Occipital lobe (tissue), 2 donors: ENCODE measurements around the gene HJURP. TPM values are rescaled to one million over a fixed set of nuclear protein-coding genes. Genes with fewer than 3 reads are reported as not detected.

Source experiments
- DNase-seq: peaks from one replicate; lab custom pipeline; 2025; lab: John Stamatoyannopoulos, UW
- total RNA-seq: library from RNA; depleted of rRNA; stranded (reverse); fragments of >200 nt; gene quantifications from one replicate; pipeline ENCODE4 v1.2.3, GENCODE V29; 2014

Gene HJURP
- total RNA-seq, 1 donor from 2014 or later = 1.9 TPM

GRCh38 chr2:233848276-233848675 lies 6.1 kb downstream of the HJURP start:
- DNase-seq = no peak

- no peak for DNase-seq
Observed at GRCh38 chr2:233847248-233847898, 7.0 kb downstream of the HJURP start.

GRCh38 chr2:233846387-233847247 lies 7.7 kb downstream of the HJURP start:
- no peak for DNase-seq

- no peak for DNase-seq
Observed at GRCh38 chr2:233845301-233846060, 8.9 kb downstream of the HJURP start.

DNA sequence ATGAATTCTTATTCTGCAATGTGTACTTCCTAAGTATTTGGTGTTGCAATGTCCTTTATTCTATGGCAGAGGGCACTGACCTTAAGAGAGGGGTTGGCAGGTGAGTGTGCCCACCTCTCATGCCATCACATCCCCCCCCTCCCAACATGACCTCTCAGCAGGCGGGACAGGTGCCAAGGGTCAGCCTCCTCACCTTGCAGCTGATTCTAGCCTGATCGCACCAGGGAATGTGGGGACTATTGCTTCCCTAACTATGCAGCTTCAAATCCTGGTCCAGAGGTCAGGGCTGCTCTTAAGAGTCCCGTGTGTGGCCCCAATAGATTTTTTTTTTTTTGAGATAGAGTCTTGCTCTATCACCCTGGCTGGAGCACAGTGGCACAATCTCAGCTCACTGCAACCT lies 9.5 kb downstream of the HJURP start:
- DNase-seq = no peak

DNA sequence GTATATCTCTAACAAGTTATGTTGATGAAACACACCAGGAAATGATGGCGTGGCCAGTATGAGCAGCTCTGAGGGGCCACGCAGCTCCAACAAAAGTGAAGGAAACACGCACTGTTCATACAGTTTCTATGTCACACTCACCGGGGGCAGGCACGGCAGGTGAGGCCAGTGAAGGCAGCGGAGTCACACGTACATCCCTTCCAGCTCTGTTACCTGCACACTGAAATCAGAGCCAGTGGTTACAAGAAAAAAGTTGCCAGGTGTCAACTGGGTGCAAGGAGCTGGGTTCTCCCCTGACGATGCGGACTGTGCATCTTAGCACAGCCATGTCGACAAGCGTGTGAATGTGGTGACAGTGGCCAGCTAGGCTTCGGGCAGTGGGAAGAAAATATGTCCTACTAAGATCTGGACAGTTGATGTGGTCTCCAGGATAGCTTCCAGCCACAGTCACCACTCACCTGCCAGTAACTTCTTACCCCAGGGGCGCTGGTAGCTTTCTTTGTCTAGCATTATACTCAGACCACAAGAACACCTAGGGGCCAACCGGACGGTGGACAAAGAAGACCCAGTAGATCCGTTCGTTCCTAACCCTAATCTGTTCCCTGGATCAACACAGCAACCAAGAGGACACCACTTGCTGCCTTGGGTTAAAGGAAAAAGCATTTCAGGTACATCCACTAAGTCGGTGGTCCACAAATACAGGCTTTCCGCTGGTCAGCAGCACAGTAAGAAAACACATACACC lies 10.1 kb downstream of the HJURP start:
- no peak for DNase-seq

- DNase-seq = no peak
Observed at GRCh38 chr2:233841183-233841582, 13.2 kb downstream of the HJURP start.

DNA sequence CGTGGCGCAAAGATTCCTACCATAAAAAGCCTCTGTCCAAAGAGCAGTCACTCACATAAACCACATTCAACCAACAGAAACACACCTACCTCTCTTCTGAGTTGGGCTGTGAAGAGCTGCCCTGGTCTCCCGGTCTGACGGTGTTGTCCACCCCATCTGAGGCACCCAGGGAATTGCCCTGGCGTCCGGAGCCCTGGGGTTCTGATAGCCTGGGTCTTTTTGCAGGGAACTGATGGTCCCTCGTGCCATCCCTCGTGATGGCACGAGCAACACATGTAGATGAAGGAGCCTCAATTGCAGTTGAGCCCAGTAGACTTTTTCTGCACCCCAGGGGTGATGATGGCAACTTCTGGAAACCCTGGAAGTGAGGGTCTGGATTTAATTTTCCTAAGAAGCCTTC lies 13.8 kb downstream of the HJURP start:
- no peak for DNase-seq

DNA sequence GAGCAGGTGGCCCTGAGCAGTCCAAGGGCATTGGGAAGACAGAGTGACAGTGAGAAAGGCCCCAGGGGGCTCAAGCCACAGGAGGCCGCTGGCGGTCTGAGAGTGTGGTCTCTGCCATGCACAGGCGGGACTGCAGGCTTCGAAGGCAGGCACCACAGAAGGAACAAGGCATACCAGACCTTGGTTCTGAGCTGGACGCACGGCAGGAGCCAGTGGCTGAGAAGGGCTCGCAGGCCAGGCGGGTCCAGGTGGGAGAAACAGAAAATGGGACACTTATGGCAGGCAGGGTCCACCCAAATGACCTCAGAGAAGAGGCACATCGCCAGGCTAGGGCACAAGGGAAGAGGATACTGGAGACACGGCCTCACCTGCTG lies 14.9 kb downstream of the HJURP start:
- no peak for DNase-seq

GRCh38 chr2:233838726-233839446 lies 15.4 kb downstream of the HJURP start:
- no peak for DNase-seq

DNA sequence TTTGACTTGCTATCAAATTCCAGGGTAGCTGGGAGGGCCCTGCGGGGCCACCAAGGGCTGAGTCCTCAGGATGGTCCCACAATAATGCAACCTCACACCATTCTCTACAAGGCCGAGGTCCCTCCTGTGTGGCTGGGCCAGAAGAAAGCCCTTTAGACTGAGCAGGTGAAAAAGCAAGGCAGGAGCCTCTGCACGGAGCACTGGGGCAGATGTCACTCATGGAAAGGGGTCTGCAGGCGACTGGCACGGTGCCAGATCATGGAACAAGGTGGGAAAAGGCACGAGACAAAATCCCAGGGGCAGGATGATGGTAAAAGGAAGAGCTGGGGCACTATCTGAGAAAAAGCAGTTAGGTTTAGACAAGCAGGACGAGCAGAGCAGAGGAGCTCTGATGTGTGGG lies 16.1 kb downstream of the HJURP start:
- DNase-seq = no peak

DNA sequence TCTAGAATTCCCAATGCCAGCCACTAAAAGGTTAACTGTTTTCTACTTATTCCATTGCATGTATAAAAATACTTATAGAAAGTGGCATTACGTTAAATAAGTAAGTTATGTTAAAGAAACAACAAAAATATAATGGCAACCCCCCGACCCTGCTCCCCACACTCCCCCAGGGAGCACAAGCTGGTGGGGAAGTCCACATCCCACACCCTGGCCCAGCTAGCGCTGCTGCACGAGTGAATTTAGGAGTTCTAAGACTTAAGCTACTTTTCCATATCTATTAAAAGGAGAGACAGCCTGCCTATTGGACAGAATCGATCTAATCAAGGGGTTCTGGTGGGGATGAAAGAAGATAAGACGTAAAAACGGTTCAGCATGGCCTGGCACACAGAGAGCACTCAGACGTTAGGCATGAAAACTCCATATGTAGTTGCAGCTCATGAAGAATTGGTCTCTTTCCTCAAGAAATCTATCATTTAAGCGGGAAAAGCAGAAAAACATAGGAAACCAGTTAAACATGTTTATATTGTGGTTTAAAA lies 16.6 kb downstream of the HJURP start:
- no peak for DNase-seq

GRCh38 chr2:233836359-233836758 lies 18.0 kb downstream of the HJURP start:
- no peak for DNase-seq

DNA sequence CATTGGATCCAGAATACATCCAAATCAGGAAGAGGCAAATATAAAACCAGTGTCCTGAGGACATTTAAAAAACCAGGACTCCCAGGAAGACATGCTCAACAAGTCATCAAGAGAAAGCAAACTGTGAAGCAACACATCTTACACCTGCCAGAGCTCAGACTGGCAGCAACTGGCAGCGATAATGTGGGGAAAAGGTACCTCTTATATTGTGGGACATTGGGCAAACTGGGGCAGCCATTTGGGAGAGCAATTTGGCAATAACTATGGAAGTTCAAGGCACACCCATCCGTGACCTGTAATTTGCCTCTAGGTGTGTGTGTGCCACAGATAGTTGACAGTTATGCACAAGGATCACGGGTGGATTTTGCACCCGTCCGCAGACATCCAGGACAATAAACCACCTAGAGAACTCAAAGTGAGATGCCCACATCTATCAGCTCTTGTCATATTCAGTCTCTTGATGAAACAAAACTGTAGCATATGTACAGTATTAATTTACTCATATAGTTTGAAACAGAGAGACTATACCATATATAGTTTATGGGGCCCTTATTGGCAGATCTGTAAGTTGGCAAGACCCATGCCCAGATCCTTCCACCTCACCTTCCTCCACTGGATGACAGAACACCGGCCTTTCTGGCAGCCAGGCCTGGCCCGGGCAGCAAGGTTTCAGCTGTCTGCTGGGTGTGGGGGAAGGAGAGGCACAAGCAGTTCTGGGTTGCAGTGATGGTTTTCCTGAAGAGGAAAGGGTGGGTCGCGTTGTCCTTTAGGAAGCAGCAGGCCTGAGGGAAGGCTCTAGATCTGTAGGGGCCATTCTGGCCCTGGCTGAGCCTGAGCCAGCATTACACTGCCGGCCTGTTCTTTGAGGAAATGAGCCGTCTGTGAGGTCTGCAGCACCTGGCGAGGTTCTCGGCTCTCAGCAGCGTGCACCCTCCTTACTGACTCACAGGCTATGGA lies 18.8 kb downstream of the HJURP start:
- DNase-seq = no peak

GRCh38 chr2:233833345-233833744 lies 21.0 kb downstream of the HJURP start:
- DNase-seq = no peak

GRCh38 chr2:233832869-233833311 lies 21.4 kb downstream of the HJURP start:
- DNase-seq = no peak

DNA sequence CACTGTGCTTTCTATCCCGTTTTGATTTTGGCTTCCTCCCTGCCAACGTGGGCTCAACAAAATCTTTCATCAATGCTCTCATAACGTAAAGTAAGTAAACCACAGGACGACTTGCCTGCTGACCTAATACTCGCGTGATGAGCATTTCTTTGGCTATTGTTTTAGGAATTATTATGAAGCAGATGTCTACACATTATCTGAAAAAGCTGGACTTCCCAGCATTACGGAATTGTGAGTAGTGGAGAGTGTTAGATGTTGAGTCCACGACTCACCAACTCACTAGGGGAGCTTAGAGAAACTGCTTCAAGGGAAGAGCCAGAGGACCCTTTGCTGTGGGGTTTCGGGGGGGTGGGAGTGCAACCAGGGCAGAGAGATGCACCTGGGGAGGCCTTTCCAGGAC lies 21.9 kb downstream of the HJURP start:
- no peak for DNase-seq

DNA sequence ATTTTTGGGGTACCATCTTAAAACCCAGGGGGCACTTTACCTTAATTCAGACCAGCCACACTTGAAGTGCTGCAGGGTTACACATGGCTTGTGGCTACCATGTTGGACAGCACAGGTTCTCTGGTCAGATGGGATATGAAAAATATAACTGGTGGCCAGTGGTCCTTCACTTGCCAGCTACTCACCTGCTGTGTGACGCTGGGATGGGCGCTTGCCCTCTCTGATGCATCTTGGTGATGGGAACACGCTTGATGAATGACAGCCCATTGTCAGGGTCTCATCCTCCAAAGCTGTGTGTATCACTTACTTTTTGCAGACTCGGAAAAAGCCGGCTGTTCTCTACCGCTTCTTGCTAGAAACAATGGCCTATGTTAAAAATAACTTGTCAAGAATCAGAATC lies 22.5 kb downstream of the HJURP start:
- no peak for DNase-seq

DNA sequence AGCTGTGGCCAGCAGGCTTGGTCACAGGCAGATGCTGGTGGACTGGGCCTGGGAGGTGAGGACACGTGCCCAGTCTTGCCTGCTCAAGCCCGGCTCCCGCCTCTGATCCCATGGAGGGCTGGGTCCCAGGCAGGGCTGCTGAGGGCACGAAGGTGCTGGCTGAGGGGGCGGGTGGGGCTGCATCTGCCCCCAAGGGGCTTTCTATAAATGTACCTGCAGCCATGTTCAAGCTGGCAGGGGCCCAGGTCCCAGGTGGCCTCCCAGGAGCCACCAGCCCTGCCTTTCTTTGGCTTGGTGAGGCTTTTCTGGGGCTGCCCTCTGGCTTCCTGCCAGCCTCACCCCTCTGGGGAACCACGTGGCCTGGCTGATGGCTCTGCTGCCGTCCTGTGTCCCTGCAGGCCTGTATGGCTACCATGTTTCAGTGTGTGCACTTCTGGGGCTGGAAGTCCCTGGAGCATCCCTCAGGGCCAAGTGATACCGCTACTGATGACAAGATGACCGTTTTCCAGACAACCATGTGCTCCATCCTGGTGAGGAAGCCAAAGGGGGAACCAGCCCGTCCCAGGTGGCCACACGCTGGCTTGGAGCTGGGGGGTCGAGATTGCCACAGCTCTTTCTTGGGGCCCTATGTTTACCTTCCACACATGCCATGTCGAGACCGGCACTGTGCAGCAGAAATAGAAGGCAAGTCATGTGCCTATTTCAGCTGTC lies 23.2 kb downstream of the HJURP start:
- DNase-seq = no peak
